ENCODE data around the gene ZFP3.
"Not testable (repeated sequence)": the region's sequence is repeated elsewhere in the genome, so short reads cannot be mapped to it uniquely, and the experiment has no call there.

Gene ZFP3

DNA sequence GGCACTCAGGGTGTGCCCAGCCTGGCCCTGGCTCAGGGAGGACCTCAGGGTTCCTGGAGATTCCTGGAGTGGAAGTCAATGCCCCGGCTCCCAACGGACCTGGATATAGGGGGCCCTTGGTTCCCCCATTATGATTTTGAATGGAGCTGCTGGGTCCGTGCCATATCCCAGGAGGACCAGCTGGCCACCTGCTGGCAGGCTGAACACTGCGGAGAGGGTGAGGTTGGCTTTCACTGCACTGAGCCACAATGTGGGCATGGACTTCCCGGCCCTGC lies 61.1 kb downstream of the ZFP3 start:
- DNase-seq: no peak

DNA sequence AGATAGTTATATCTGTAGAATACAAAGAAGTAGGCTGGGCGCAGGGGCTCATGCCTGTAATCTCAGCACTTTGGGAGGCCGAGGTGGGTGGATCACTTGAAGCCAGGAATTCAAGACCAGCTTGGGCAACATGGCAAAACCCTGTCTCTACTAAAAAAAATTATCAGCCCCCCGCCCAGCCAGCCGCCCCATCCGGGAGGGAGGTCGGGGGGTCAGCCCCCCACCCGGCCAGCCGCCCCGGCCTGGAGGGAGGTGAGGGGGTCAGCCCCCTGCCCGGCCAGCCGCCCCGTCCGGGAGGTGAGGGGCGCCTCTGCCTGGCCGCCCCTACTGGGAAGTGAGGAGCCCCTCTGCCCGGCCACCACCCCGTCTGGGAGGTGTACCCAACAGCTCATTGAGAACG lies 64.6 kb downstream of the ZFP3 start:
- DNase-seq: not testable (repeated sequence)
